Fibroblast of mammary gland (primary cell): ENCODE measurements around the gene SLC8A2.

Source experiments
- DNase-seq: peaks from one replicate; pipeline ENCODE4 v3.0.0-alpha.2; 2010; ENCODE audit warnings: low read depth
- H3K4me3 ChIP-seq: 2 replicates; pipeline ENCODE4 v1.5.1; 2011; ENCODE audit warnings: low read depth, mild to moderate bottlenecking, low read length, moderate library complexity; ENCODE audit not compliant: control insufficient read depth
- CTCF ChIP-seq: conservative IDR thresholded peaks from 2 replicates; pipeline ENCODE4 v1.5.1; 2011; ENCODE audit warnings: low read depth, low read length, inconsistent platforms; ENCODE audit not compliant: control insufficient read depth, insufficient read depth

SLC8A2 gene

GRCh38 chr19:47380559-47380958 lies 91.1 kb downstream of the SLC8A2 start:
- no peak for DNase-seq
- H3K4me3 ChIP-seq: no peak overlapping the region
- no peak for TF ChIP-seq CTCF

GRCh38 chr19:47379381-47379938 lies 92.2 kb downstream of the SLC8A2 start:
- no peak overlapping the region for H3K4me3 ChIP-seq
- DNase-seq: no peak
- TF ChIP-seq CTCF: no peak

- no peak for DNase-seq
- no peak overlapping the region for H3K4me3 ChIP-seq
- no peak for TF ChIP-seq CTCF
These were observed 93.4 kb downstream of the SLC8A2 start for GRCh38 chr19:47378246-47378645.
